H9 (cell line): ENCODE measurements around the gene SPDYC. TPM values are rescaled to one million over a fixed set of nuclear protein-coding genes. Genes with fewer than 3 reads are reported as not detected.

Experiments used
- DNase-seq: peaks from one replicate; pipeline ENCODE4 v3.0.0-alpha.2; 2017
- H2AFZ ChIP-seq: one replicate; pipeline ENCODE4 v1.6.1; 2013; ENCODE audit warnings: mild to moderate bottlenecking, low read length, control low read depth, moderate library complexity
- H2AK5ac ChIP-seq: 2 replicates; pipeline ENCODE4 v1.6.1; 2013; ENCODE audit warnings: low read length, control low read depth, mixed read lengths; ENCODE audit not compliant: insufficient read length
- H2BK120ac ChIP-seq: one replicate; pipeline ENCODE4 v1.6.1; 2013; ENCODE audit warnings: low read depth, mild to moderate bottlenecking, low read length, control low read depth, inconsistent platforms; ENCODE audit not compliant: poor library complexity, severe bottlenecking
- H2BK12ac ChIP-seq: 2 replicates; pipeline ENCODE4 v1.6.1; 2013; ENCODE audit warnings: low read length, control low read depth, mixed read lengths, low read depth; ENCODE audit not compliant: insufficient read length
- H2BK15ac ChIP-seq: 2 replicates; pipeline ENCODE4 v1.6.1; 2013; ENCODE audit warnings: low read depth, low read length, control low read depth
- H2BK20ac ChIP-seq: one replicate; pipeline ENCODE4 v1.6.1; 2013; ENCODE audit warnings: low read depth, mild to moderate bottlenecking, low read length, control low read depth, inconsistent platforms; ENCODE audit not compliant: poor library complexity, severe bottlenecking
- H2BK5ac ChIP-seq: 2 replicates; pipeline ENCODE4 v1.6.1; 2013; ENCODE audit warnings: low read length, control low read depth, mixed read lengths; ENCODE audit not compliant: insufficient read length
- H3K14ac ChIP-seq: 2 replicates; pipeline ENCODE4 v1.6.1; 2013; ENCODE audit warnings: low read length, control low read depth; ENCODE audit not compliant: insufficient read depth
- H3K18ac ChIP-seq: 2 replicates; pipeline ENCODE4 v1.6.1; 2013; ENCODE audit warnings: low read depth, mild to moderate bottlenecking, mixed read lengths, low read length, control low read depth; ENCODE audit not compliant: insufficient read length
- H3K23ac ChIP-seq: 2 replicates; pipeline ENCODE4 v1.6.1; 2013; ENCODE audit warnings: low read length, control low read depth, mixed read lengths, low read depth; ENCODE audit not compliant: insufficient read length
- H3K23me2 ChIP-seq: 2 replicates; pipeline ENCODE4 v1.6.1; 2013; ENCODE audit warnings: low read depth, mild to moderate bottlenecking, mixed read lengths, low read length, control low read depth; ENCODE audit not compliant: insufficient read length, poor library complexity, severe bottlenecking
- H3K27ac ChIP-seq: 2 replicates; pipeline ENCODE4 v1.5.1; 2013; ENCODE audit warnings: low read length, control low read depth, mixed read lengths, low read depth; ENCODE audit not compliant: insufficient read length
- H3K27me3 ChIP-seq: 2 replicates; pipeline ENCODE4 v1.6.1; 2013; ENCODE audit warnings: low read length, control low read depth, inconsistent platforms; ENCODE audit not compliant: insufficient read depth
- H3K4ac ChIP-seq: 2 replicates; pipeline ENCODE4 v1.6.1; 2013; ENCODE audit warnings: low read depth, mild to moderate bottlenecking, control low read depth, inconsistent platforms, low read length, moderate library complexity
- H3K4me1 ChIP-seq: 2 replicates; pipeline ENCODE4 v1.6.1; 2013; ENCODE audit warnings: low read length, control low read depth, inconsistent platforms; ENCODE audit not compliant: insufficient read depth
- H3K4me2 ChIP-seq: 2 replicates; pipeline ENCODE4 v1.6.1; 2013; ENCODE audit warnings: low read length, control low read depth, mixed read lengths; ENCODE audit not compliant: insufficient read length, insufficient read depth
- H3K56ac ChIP-seq: 2 replicates; pipeline ENCODE4 v1.6.1; 2013; ENCODE audit warnings: low read depth, mild to moderate bottlenecking, mixed read lengths, low read length, control low read depth; ENCODE audit not compliant: insufficient read length
- H3K79me1 ChIP-seq: 2 replicates; pipeline ENCODE4 v1.6.1; 2013; ENCODE audit warnings: low read depth, mild to moderate bottlenecking, moderate library complexity, low read length, control low read depth, inconsistent platforms; ENCODE audit not compliant: insufficient read depth, poor library complexity, severe bottlenecking
- H3K79me2 ChIP-seq: 2 replicates; pipeline ENCODE4 v1.6.1; 2013; ENCODE audit warnings: low read length, control low read depth, inconsistent platforms; ENCODE audit not compliant: insufficient read depth
- H3K9ac ChIP-seq: 2 replicates; pipeline ENCODE4 v1.6.1; 2013; ENCODE audit warnings: low read length, control low read depth, mixed read lengths; ENCODE audit not compliant: insufficient read length; ENCODE audit errors: extremely low read depth
- H3K9me3 ChIP-seq: one replicate; pipeline ENCODE4 v1.6.1; 2013; ENCODE audit warnings: low read depth, low read length, inconsistent platforms; ENCODE audit not compliant: control insufficient read depth
- H3T11ph ChIP-seq: one replicate; pipeline ENCODE4 v1.6.1; 2013; ENCODE audit warnings: mild to moderate bottlenecking, low read length, control low read depth, inconsistent platforms
- H4K20me1 ChIP-seq: one replicate; pipeline ENCODE4 v1.6.1; 2013; ENCODE audit not compliant: control insufficient read depth, insufficient read length, insufficient read depth
- H4K5ac ChIP-seq: 2 replicates; pipeline ENCODE4 v1.6.1; 2013; ENCODE audit warnings: low read depth, mild to moderate bottlenecking, mixed read lengths, low read length, control low read depth; ENCODE audit not compliant: insufficient read length
- H4K8ac ChIP-seq: replicated peaks from 2 replicates; pipeline ENCODE4 v1.6.1; 2013; ENCODE audit warnings: low read length, control low read depth, mixed read lengths, low read depth; ENCODE audit not compliant: insufficient read length
- H4K91ac ChIP-seq: 2 replicates; pipeline ENCODE4 v1.6.1; 2013; ENCODE audit warnings: low read depth, mild to moderate bottlenecking, moderate library complexity, mixed read lengths, low read length, control low read depth; ENCODE audit not compliant: insufficient read length
- H3K27ac Mint-ChIP-seq, 3 experiments: 2 replicates in 2 of 3; 3 replicates in 1 of 3; pipeline ENCODE4 v1.8.0; 2020 to 2021; ENCODE audit warnings: mixed read lengths in 3 of 3, mild to moderate bottlenecking in 1 of 3, moderate library complexity in 1 of 3
- H3K27me3 Mint-ChIP-seq: 2 replicates; pipeline ENCODE4 v1.8.0; 2021; ENCODE audit warnings: low read depth, mild to moderate bottlenecking, moderate library complexity, mixed read lengths
- H3K36me3 Mint-ChIP-seq, 3 experiments: 2 replicates in 2 of 3; 3 replicates in 1 of 3; pipeline ENCODE4 v1.8.0; 2020 to 2021; ENCODE audit warnings: low read depth in 3 of 3, mixed read lengths in 3 of 3; ENCODE audit not compliant: insufficient read depth in 1 of 3
- H3K4me1 Mint-ChIP-seq, 2 experiments: 2 replicates each; pipeline ENCODE4 v1.8.0; 2020; ENCODE audit warnings: mixed read lengths in 2 of 2
- H3K4me3 Mint-ChIP-seq, 2 experiments: 2 replicates in 1 of 2; 3 replicates in 1 of 2; pipeline ENCODE4 v1.8.0; 2020 to 2021; ENCODE audit warnings: mild to moderate bottlenecking in 2 of 2, mixed read lengths in 2 of 2, moderate library complexity in 1 of 2
- H3K9me3 Mint-ChIP-seq, 2 experiments: 2 replicates in 1 of 2; 3 replicates in 1 of 2; pipeline ENCODE4 v1.8.0; 2020; ENCODE audit warnings: mild to moderate bottlenecking in 2 of 2, mixed read lengths in 2 of 2, moderate library complexity in 1 of 2
- CTCF ChIP-seq: fragments of 200-600 bp; sonication (generic); conservative IDR thresholded peaks from 3 replicates; pipeline ENCODE4 v1.8.0; 2021; ENCODE audit warnings: antibody characterized with exemption, mild to moderate bottlenecking
- WGBS: extraction: QIAGEN DNeasy Blood & Tissue Kit; methylation state at CpG from one replicate; pipeline ENCODE4 v1.1.7; 2013; ENCODE audit warnings: missing lambda C conversion rate, low lambda C conversion rate, mixed read lengths; ENCODE audit not compliant: insufficient read length; ENCODE audit errors: extremely low coverage; 5-methylcytosine and 5-hydroxymethylcytosine counted together
- total RNA-seq: library from RNA; stranded (reverse); gene quantifications from 2 replicates; pipeline ENCODE4 v1.2.1, GENCODE V29; 2021

SPDYC gene
- total RNA-seq, 1 experiment from 2014 or later: 0.61 TPM

- Histone ChIP-seq H2BK5ac (no peak overlapping the region), H2BK15ac (no peak overlapping the region), H4K91ac (no peak overlapping the region), H3K27ac (no peak overlapping the region), H2AFZ (no peak overlapping the region), H2BK12ac (no peak overlapping the region), H3K4me2 (peak overlapping the region; percentile 15), H4K5ac (no peak overlapping the region), H3K9me3 (no peaks in the 10 kb centered on the region), H3K56ac (no peak overlapping the region), H3T11ph (no peak overlapping the region), H3K4ac (no peak overlapping the region), H4K8ac (no peak overlapping the region), H3K9ac (no peak overlapping the region), H3K18ac (no peak overlapping the region), H3K79me1 (no peaks in the 10 kb centered on the region), H3K23ac (no peak overlapping the region), H4K20me1 (no peaks in the 10 kb centered on the region), H2AK5ac (no peak overlapping the region), H3K4me1 (no peaks in the 10 kb centered on the region), H3K14ac (no peak overlapping the region; the same call in 1 of the 2 replicates), H2BK120ac (no peak overlapping the region), H3K23me2 (no peaks in the 10 kb centered on the region), H2BK20ac (no peak overlapping the region), H3K79me2 (no peaks in the 10 kb centered on the region), H3K27me3 (no peaks in the 10 kb centered on the region)
- WGBS: no CpG with 5 or more reads among the region's 38 CpGs
- TF ChIP-seq CTCF: peak; percentile 100
- Mint-ChIP-seq H3K4me3 (peak overlapping the region; percentile 46), H3K27ac (peak overlapping the region; percentile 55 to 96 (median 93); a peak in 4 of 7 replicates), H3K4me1 (peaks cover 11 to 18% of the 10 kb centered on the region in 2 experiments), H3K9me3 (no peaks in the 10 kb centered on the region), H3K27me3 (no peaks in the 10 kb centered on the region), H3K36me3 (peaks cover 22 to 72% (median 62%) of the 10 kb centered on the region in 3 experiments; a peak in 6 of 7 replicates)
- DNase-seq: peak; percentile 92
These were observed 34.9 kb downstream of the SPDYC start for GRCh38 chr11:65204646-65205601.
